ENCODE results near the gene ARL10.

Gene ARL10

DNA sequence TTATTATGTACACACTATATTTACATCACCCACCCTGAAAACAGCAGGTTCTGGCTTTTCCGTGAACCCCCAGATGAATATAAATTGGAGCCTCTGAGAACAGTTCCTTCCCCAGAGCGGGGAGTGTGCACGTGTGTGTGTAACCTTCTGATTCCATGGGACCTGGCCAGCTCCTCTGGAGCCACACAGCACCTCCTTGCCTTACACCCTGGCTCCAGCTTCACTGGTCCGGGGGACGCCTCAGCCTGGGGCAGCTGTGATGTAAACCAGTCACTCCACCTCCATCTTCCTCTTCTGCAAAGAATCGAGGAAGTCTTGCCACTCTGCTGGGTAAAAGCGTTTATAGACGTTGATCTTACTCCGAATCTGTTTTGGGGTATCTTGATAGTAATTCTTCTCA lies 18.7 kb downstream of the ARL10 start:
- H3K9me2 ChIP-seq (replicated peaks; ENCODE audit: control insufficient read depth, low read length) = no peaks in the 10 kb centered on the region
- H3K79me2 ChIP-seq (ENCODE audit: control insufficient read depth, low read length) = peaks cover 41% of the 10 kb centered on the region
- H3K9me3 ChIP-seq (ENCODE audit: control insufficient read depth, insufficient read depth, low read length) = no peaks in the 10 kb centered on the region
- no peak overlapping the region for H3K4me2 ChIP-seq (ENCODE audit: low read length)
- peaks cover 18% of the 10 kb centered on the region; the same call in 1 of the 2 replicates for H3F3A ChIP-seq (ENCODE audit: control insufficient read depth, insufficient read depth)
- H3K36me3 ChIP-seq (ENCODE audit: control insufficient read depth, low read length) = peaks cover 91% of the 10 kb centered on the region
- H4K20me1 ChIP-seq (ENCODE audit: control insufficient read depth, insufficient read depth, low read depth, low read length) = peaks cover 18% of the 10 kb centered on the region; the same call in 1 of the 2 replicates
- no peaks in the 10 kb centered on the region for H3K27me3 ChIP-seq (ENCODE audit: control insufficient read depth, low read length)
- H3K4me3 ChIP-seq (ENCODE audit: low read length) = no peak overlapping the region
- TF ChIP-seq EZH2phosphoT487 (IDR thresholded peaks at IDR 0.05; ENCODE audit: borderline replicate concordance, low read length) (no peak), CTCF (IDR thresholded peaks at IDR 0.05; ENCODE audit: low read depth, low read length, poor library complexity, severe bottlenecking) (no peak)
- no peak overlapping the region for H3K27ac ChIP-seq (ENCODE audit: low read depth, low read length)
- peaks cover 13% of the 10 kb centered on the region for H3K4me1 ChIP-seq (ENCODE audit: control insufficient read depth, low read length)

DNA sequence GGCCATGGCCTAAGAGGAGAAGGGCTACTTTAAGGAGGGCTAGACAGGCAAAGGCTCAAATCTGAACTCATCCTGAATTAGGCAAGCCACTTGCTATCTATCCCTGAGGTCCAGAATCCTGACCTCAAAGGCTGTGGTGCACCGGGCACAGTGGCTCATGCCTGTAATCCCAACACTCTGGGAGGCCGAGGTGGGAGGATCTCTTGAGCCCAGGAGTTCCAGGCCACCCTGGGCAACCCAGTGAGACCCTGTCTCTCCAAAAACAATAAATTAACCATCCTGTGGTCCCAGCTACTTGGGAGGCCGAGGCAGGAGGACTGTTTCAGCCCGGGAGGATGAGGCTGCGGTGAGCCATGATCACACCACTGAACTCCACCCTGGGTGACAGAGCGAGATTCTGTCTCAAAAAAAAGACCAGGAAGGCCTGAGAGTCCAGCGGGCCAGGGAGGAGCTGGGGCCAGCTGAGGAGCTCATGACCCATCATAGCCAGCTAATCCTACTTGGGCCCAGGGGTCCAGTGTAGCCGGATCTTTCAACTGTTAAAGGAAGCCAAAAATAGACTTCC lies 19.2 kb downstream of the ARL10 start:
- Histone ChIP-seq H3K36me3 (ENCODE audit: control insufficient read depth, low read length) (peaks cover 89% of the 10 kb centered on the region), H3K79me2 (ENCODE audit: control insufficient read depth, low read length) (peaks cover 46% of the 10 kb centered on the region)
- no peak for TF ChIP-seq CTCF (IDR thresholded peaks at IDR 0.05; ENCODE audit: low read depth, low read length, poor library complexity, severe bottlenecking)
- TF ChIP-seq EZH2phosphoT487 (IDR thresholded peaks at IDR 0.05; ENCODE audit: borderline replicate concordance, low read length) = no peak

DNA sequence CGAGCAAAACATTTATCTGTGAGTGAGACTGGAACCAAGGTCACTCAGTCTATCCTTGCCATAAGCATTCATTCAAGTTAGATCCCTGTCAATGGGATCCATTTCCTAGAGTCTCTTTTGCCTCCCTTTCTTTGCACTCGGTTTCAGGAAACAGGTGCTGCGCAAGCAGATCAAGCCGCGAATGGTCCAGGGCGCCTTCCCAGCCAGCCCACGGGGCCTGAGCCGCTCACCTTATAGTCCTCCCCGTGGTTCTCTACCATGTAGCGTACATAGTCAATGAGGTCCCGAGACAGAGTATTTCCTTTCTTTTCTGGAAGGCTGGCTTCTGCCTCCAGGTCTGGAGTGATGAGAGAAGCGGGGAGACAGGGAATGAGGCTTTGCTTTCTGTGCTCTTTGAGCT lies 19.7 kb downstream of the ARL10 start:
- Histone ChIP-seq H3K27ac (ENCODE audit: low read depth, low read length) (no peak overlapping the region), H3K36me3 (ENCODE audit: control insufficient read depth, low read length) (peaks cover 84% of the 10 kb centered on the region), H3K4me3 (ENCODE audit: low read length) (no peak overlapping the region), H4K20me1 (ENCODE audit: control insufficient read depth, insufficient read depth, low read depth, low read length) (peaks cover 18% of the 10 kb centered on the region; the same call in 1 of the 2 replicates), H3K9me3 (ENCODE audit: control insufficient read depth, insufficient read depth, low read length) (no peaks in the 10 kb centered on the region), H3F3A (ENCODE audit: control insufficient read depth, insufficient read depth) (peaks cover 15% of the 10 kb centered on the region; the same call in 1 of the 2 replicates), H3K4me1 (ENCODE audit: control insufficient read depth, low read length) (peaks cover 17% of the 10 kb centered on the region), H3K27me3 (ENCODE audit: control insufficient read depth, low read length) (no peaks in the 10 kb centered on the region), H3K9me2 (replicated peaks; ENCODE audit: control insufficient read depth, low read length) (no peaks in the 10 kb centered on the region), H3K79me2 (ENCODE audit: control insufficient read depth, low read length) (peaks cover 51% of the 10 kb centered on the region), H3K4me2 (ENCODE audit: low read length) (no peak overlapping the region)
- TF ChIP-seq EZH2phosphoT487 (IDR thresholded peaks at IDR 0.05; ENCODE audit: borderline replicate concordance, low read length) (no peak), CTCF (IDR thresholded peaks at IDR 0.05; ENCODE audit: low read depth, low read length, poor library complexity, severe bottlenecking) (no peak)

More for the DNA sequence above, 19.2 kb downstream of the ARL10 start:
- Histone ChIP-seq H3K27ac (ENCODE audit: low read depth, low read length) (no peak overlapping the region), H4K20me1 (ENCODE audit: control insufficient read depth, insufficient read depth, low read depth, low read length) (peaks cover 18% of the 10 kb centered on the region; the same call in 1 of the 2 replicates), H3F3A (ENCODE audit: control insufficient read depth, insufficient read depth) (peaks cover 18% of the 10 kb centered on the region; the same call in 1 of the 2 replicates), H3K9me3 (ENCODE audit: control insufficient read depth, insufficient read depth, low read length) (no peaks in the 10 kb centered on the region), H3K4me3 (ENCODE audit: low read length) (no peak overlapping the region), H3K27me3 (ENCODE audit: control insufficient read depth, low read length) (no peaks in the 10 kb centered on the region), H3K4me2 (ENCODE audit: low read length) (no peak overlapping the region), H3K9me2 (replicated peaks; ENCODE audit: control insufficient read depth, low read length) (no peaks in the 10 kb centered on the region), H3K4me1 (ENCODE audit: control insufficient read depth, low read length) (peaks cover 13% of the 10 kb centered on the region)

Measured in DOHH2 (cell line).